Measurements from ENCODE around the gene STAB2. TPM values are rescaled to one million over a fixed set of nuclear protein-coding genes. Genes with fewer than 3 reads are reported as not detected.

The STAB2 gene
- total and polyA plus RNA-seq, 7 donors: under 0.01 to 0.66 (median 0.48) TPM; not detected in 1

DNA sequence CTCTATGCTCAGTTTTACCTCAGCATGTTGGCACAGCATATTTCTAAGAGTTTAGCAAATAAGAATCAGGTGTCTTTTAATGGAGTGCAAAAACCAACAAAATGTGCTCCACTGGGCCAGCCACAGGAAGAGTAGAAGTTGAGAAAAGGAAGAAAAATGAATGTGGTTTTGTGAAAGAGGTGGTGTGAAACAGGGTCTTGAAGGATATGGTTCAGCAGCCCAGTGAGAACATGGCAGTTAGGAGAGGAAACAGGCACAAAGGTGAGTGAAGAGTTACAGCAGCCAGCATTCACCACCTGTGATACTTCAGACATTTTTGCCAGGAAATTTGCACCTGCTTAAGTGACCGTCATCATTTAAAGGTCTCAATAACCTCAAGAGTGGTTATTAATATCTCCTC lies 2.4 kb downstream of the STAB2 start:
- Histone ChIP-seq H3K9me3 (no peaks in the 10 kb centered on the region), H3K4me1 (no peaks in the 10 kb centered on the region), H3K27me3 (no peaks in the 10 kb centered on the region), H3K36me3 (no peaks in the 10 kb centered on the region), H3K27ac (no peak overlapping the region), H3K4me3 (no peak overlapping the region)
- no peak for DNase-seq
- 81 to 90% methylated on average over 1 of the region's 1 CpG for WGBS, 2 donors
- TF ChIP-seq EP300 (IDR thresholded peaks at IDR 0.05) (no peak), POLR2A (IDR thresholded peaks at IDR 0.05) (no peak), POLR2AphosphoS5 (IDR thresholded peaks at IDR 0.05) (no peak)
- TF ChIP-seq, protein P1, sequence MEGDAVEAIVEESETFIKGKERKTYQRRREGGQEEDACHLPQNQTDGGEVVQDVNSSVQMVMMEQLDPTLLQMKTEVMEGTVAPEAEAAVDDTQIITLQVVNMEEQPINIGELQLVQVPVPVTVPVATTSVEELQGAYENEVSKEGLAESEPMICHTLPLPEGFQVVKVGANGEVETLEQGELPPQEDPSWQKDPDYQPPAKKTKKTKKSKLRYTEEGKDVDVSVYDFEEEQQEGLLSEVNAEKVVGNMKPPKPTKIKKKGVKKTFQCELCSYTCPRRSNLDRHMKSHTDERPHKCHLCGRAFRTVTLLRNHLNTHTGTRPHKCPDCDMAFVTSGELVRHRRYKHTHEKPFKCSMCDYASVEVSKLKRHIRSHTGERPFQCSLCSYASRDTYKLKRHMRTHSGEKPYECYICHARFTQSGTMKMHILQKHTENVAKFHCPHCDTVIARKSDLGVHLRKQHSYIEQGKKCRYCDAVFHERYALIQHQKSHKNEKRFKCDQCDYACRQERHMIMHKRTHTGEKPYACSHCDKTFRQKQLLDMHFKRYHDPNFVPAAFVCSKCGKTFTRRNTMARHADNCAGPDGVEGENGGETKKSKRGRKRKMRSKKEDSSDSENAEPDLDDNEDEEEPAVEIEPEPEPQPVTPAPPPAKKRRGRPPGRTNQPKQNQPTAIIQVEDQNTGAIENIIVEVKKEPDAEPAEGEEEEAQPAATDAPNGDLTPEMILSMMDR (IDR thresholded peaks at IDR 0.05): no peak
- intact Hi-C loops (cut with DNase I): no loop called here

GRCh38 chr12:103590271-103590670 lies 3.2 kb downstream of the STAB2 start:
- no peaks in the 10 kb centered on the region for H3K9me3 ChIP-seq
- WGBS, 2 donors: 72 to 77% methylated on average over 1 of the region's 1 CpG
- H3K27ac ChIP-seq: no peak overlapping the region
- intact Hi-C loops (cut with DNase I): no loop called here
- TF ChIP-seq EP300 (IDR thresholded peaks at IDR 0.05): no peak
- TF ChIP-seq POLR2A (IDR thresholded peaks at IDR 0.05): no peak
- no peak for TF ChIP-seq POLR2AphosphoS5 (IDR thresholded peaks at IDR 0.05)
- TF ChIP-seq, protein P1 (IDR thresholded peaks at IDR 0.05): no peak
- no peaks in the 10 kb centered on the region for H3K27me3 ChIP-seq
- H3K4me1 ChIP-seq: no peaks in the 10 kb centered on the region
- no peaks in the 10 kb centered on the region for H3K36me3 ChIP-seq
- no peak overlapping the region for H3K4me3 ChIP-seq
- DNase-seq: no peak

- intact Hi-C loops (cut with DNase I): no loop called here
- Histone ChIP-seq H3K36me3 (no peaks in the 10 kb centered on the region), H3K27ac (no peak overlapping the region), H3K9me3 (no peaks in the 10 kb centered on the region), H3K4me3 (no peak overlapping the region), H3K4me1 (no peaks in the 10 kb centered on the region), H3K27me3 (no peaks in the 10 kb centered on the region)
- DNase-seq: no peak
- TF ChIP-seq, protein P1 (IDR thresholded peaks at IDR 0.05): no peak
- TF ChIP-seq POLR2A (IDR thresholded peaks at IDR 0.05) (no peak), POLR2AphosphoS5 (IDR thresholded peaks at IDR 0.05) (no peak), EP300 (IDR thresholded peaks at IDR 0.05) (no peak)
- WGBS, 2 donors: 79 to 85% methylated on average over 4 of the region's 4 CpGs
These were observed 9.9 kb downstream of the STAB2 start for GRCh38 chr12:103596981-103597380.

DNA sequence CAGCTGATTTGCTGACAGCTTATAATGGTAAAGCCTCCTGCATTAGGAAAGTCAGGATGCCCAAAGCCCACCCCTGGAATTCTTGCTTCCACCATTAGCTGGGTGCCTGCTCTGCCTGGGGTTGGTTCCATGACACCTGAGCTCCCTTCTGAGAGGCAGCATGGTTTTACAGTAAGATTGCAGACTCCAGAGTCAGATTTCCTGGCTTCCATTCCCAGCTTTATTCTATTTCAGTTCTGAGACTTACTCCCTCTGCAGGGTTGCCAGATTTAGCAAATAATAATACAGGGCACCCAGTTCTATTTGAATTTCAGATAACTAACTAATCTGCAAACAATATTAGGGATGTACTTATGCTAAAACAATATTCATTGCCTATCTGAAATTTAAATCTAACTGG lies 12.2 kb downstream of the STAB2 start:
- Histone ChIP-seq H3K36me3 (no peaks in the 10 kb centered on the region), H3K27me3 (no peaks in the 10 kb centered on the region), H3K27ac (no peak overlapping the region), H3K4me1 (no peaks in the 10 kb centered on the region), H3K9me3 (no peaks in the 10 kb centered on the region), H3K4me3 (no peak overlapping the region)
- intact Hi-C loops (cut with DNase I): no loop called here
- TF ChIP-seq EP300 (IDR thresholded peaks at IDR 0.05): no peak
- TF ChIP-seq POLR2AphosphoS5 (IDR thresholded peaks at IDR 0.05): no peak
- TF ChIP-seq, protein P1 (IDR thresholded peaks at IDR 0.05): no peak
- no peak for TF ChIP-seq POLR2A (IDR thresholded peaks at IDR 0.05)
- no peak for DNase-seq

- DNase-seq: no peak
- no peak for TF ChIP-seq POLR2AphosphoS5 (IDR thresholded peaks at IDR 0.05)
- TF ChIP-seq, protein P1 (IDR thresholded peaks at IDR 0.05): no peak
- no peak for TF ChIP-seq POLR2A (IDR thresholded peaks at IDR 0.05)
- no peak for TF ChIP-seq EP300 (IDR thresholded peaks at IDR 0.05)
- WGBS, 2 donors: 75 to 82% methylated on average over 10 of the region's 10 CpGs
- Histone ChIP-seq H3K27ac (no peak overlapping the region), H3K9me3 (peaks cover 0 to 4% (median 0%) of the 10 kb centered on the region in 4 donors), H3K27me3 (no peaks in the 10 kb centered on the region), H3K4me3 (no peak overlapping the region), H3K4me1 (no peaks in the 10 kb centered on the region), H3K36me3 (no peaks in the 10 kb centered on the region)
- intact Hi-C loops (cut with DNase I): no loop called here
These were observed 14.1 kb downstream of the STAB2 start for GRCh38 chr12:103600967-103601728.

All from sigmoid colon (tissue), 7 donors.